Naive B cell (primary cell): ENCODE results near the gene TTLL8. TPM values are rescaled to one million over a fixed set of nuclear protein-coding genes. Genes with fewer than 3 reads are reported as not detected.

Experiments used
- ATAC-seq, 2 donors: fragments of 150-1000 bp; cut with Tn5 transposase; 2 replicates each; pipeline ENCODE4 v1.10.0; 2021; ENCODE audit warnings: low read depth in 2 of 2, mild to moderate bottlenecking in 2 of 2, moderate library complexity in 2 of 2
- DNase-seq: peaks from one replicate; pipeline ENCODE4 v3.0.0; 2022
- H3K27ac Mint-ChIP-seq, 6 donors: one replicate each; pipeline ENCODE4 v1.8.0; 2020 to 2022; ENCODE audit warnings: mild to moderate bottlenecking in 6 of 6, mixed read lengths in 6 of 6, moderate library complexity in 5 of 6, inconsistent platforms in 2 of 6
- H3K27me3 Mint-ChIP-seq, 3 donors: one replicate each; pipeline ENCODE4 v1.8.0; 2021 to 2022; ENCODE audit warnings: mixed read lengths in 3 of 3, mild to moderate bottlenecking in 1 of 3
- H3K36me3 Mint-ChIP-seq, 2 donors: one replicate each; pipeline ENCODE4 v1.8.0; 2020 to 2022; ENCODE audit warnings: mixed read lengths in 2 of 2, inconsistent platforms in 1 of 2, mild to moderate bottlenecking in 1 of 2
- H3K4me1 Mint-ChIP-seq, 3 donors: one replicate each; pipeline ENCODE4 v1.8.0; 2020 to 2022; ENCODE audit warnings: mixed read lengths in 3 of 3, inconsistent platforms in 1 of 3, mild to moderate bottlenecking in 1 of 3, moderate library complexity in 1 of 3
- H3K4me3 Mint-ChIP-seq, 8 donors: one replicate each; pipeline ENCODE4 v1.8.0; 2020 to 2022; ENCODE audit warnings: mild to moderate bottlenecking in 8 of 8, mixed read lengths in 8 of 8, moderate library complexity in 8 of 8, inconsistent platforms in 2 of 8
- H3K9me3 Mint-ChIP-seq, 7 donors: one replicate each; pipeline ENCODE4 v1.8.0; 2020 to 2022; ENCODE audit warnings: mixed read lengths in 7 of 7, mild to moderate bottlenecking in 5 of 7, inconsistent platforms in 2 of 7, moderate library complexity in 1 of 7
- polyA plus RNA-seq, 6 donors: library from polyadenylated mRNA; unstranded; fragments of 300-500 nt; fragmentation: Illumina TruSeq; gene quantifications; one replicate each; pipeline ENCODE4 v1.2.3, GENCODE V29; 2021; ENCODE audit warnings: low read depth in 6 of 6

TTLL8 gene
- polyA plus RNA-seq: not detected

DNA sequence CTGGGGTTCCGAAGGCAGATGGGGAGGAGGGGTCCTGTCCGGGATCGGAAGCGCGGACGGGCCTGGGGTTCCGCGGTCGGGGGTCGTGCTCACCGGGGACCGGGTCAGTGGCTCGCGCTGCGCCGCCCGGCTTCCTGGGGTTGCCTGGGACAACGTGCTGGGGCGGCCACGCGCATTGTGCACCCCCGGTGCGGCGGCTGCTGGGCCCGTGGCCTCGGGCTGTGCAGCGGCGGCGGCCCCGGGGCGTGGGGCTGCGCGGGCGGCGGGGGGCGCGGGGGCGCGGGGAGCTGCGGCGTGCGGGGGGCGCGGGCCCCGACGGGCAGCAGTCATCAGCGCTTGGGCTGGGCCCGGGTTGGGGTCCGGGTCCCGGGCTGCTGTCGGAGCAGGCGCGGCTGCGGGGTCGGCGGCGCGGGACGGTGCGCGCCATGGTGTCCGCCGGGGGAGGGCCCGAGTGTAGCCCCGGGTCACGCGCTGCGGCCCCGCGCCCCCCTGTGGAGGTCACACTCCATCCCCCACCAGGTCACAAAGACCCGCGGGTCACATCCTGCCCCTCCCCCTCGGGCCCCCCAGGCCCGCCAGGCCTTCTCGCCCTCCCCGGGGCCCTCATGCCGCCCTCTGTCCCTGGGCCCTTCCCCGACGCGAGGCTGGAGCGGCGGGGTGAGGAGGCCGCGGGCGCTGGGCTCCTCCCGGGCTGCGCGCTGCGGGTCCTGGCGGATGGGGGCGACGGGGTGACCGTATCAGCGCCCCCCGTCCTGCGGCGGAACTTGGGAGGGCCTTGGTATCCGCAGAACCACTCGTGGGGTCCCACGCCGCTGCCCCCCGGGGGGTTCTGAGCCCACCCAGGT lies at the start of gene TTLL8:
Gene TTLL8, minus strand, starts transcription at position 238 of the 845 bp plus-strand sequence.
- Mint-ChIP-seq H3K4me3 (peak within 1 kb of the TSS in 4 of 8 donors; percentile 5 to 72 (median 40)), H3K4me1 (peaks cover 3 to 12% (median 9%) of the 10 kb centered on the region in 3 donors), H3K9me3 (peaks cover 3 to 9% (median 6%) of the 10 kb centered on the region in 7 donors), H3K27ac (no peak within 1 kb of the TSS), H3K36me3 (no peaks in the 10 kb centered on the region), H3K27me3 (peaks cover 16 to 82% (median 53%) of the 10 kb centered on the region in 3 donors)
- ATAC-seq (peak; percentile 12 to 40), DNase-seq (no peak)

DNA sequence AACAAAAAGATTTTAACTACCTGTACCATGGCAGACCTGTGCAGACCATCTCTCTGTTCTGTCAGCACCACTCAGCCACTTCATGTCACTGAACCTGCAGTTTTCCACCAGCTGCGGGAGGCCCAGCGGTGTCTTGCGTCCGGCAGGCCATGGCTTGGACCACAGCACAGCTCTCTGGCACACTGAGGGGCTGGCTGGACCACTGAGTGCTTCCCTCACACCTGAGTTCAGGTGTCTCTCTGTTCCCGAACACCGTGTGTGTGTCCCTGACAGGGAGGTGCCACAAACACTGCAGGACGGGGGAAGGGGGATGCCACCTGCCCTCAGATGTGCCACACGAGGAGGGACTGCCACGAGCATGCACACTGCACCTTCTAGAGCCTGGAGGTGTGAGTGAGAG lies 49.4 kb upstream of the TTLL8 start:
- peaks cover 6 to 18% (median 6%) of the 10 kb centered on the region in 3 donors for H3K4me1 Mint-ChIP-seq
- no peak overlapping the region for H3K4me3 Mint-ChIP-seq
- DNase-seq (no peak), ATAC-seq (no peak)
- peaks cover under 1 to 16% (median 2%) of the 10 kb centered on the region in 3 donors for H3K27me3 Mint-ChIP-seq
- H3K27ac Mint-ChIP-seq: no peak overlapping the region
- H3K36me3 Mint-ChIP-seq: no peaks in the 10 kb centered on the region
- H3K9me3 Mint-ChIP-seq: no peaks in the 10 kb centered on the region

DNA sequence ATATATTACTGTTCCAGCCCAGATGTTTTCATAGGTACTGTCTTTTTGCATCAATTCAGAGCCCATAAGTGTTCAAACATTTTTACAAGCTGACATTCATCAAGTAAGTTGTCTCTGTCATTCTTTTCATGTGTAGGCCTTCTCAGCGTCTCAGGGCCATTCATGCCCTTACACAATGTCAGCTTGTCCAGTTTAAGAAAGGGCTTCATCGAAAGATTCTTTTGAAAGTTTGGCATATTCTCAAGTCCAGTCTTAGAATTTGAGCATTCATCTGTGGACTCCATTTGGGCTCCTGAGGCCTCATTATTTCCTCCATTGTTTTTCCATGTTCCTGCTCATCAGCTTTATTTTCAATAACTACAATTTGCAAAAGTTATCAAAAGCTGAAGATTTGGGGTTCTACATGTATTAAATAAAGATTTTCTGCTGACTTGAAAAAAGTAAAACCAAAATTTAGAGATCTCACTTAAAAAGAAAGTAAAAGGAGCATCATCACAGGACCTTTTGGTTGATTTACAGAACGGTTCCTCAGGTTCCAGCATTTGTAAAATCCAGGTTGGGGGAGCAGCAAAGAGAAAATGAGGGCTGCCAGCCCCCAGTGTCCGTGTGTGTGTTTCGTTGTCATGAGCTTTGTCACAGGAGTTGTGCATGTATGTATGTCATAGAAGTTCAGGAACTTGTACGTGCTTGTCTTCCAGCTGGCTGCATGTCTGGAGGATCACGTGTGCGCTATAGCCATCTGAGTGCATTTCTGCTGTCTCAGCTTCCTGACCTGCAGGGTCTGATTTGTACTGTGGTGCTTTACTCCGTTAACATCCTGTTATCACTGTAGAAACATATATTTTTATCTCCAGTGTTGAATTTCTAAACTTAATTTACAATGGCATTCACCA lies 47.4 kb upstream of the TTLL8 start:
- DNase-seq: peak; percentile 11
- H3K4me1 Mint-ChIP-seq: peaks cover 12 to 21% (median 12%) of the 10 kb centered on the region in 3 donors
- H3K4me3 Mint-ChIP-seq: peak overlapping the region in 7 of 8 donors; percentile 24 to 72 (median 55)
- no peaks in the 10 kb centered on the region for H3K36me3 Mint-ChIP-seq
- H3K9me3 Mint-ChIP-seq: no peaks in the 10 kb centered on the region
- H3K27me3 Mint-ChIP-seq: peaks cover 0 to 13% (median 0%) of the 10 kb centered on the region in 3 donors
- peak overlapping the region in 2 of 6 donors; percentile 34 to 78 for H3K27ac Mint-ChIP-seq
- peak; percentile 56 to 75 for ATAC-seq

DNA sequence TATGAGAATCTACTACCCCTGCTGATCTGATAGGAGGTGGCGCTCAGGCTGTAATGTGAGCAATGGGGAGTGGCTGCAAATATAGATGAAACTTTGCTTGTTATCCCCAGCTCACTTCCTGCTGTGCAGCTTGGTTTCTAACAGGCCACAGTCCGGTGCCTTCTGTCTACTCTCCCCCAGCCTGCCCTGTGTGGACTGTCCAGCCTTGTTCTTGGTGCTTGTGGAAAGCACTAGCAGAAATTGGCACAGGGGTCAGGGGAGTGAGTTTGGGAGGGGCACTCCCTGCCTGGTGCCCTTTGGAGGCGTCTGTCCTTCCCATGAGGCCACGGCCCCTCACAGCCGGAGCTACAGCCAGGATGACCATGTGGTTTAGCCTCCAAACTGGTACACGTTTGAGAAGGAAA lies 46.0 kb upstream of the TTLL8 start:
- H3K27me3 Mint-ChIP-seq: peaks cover 0 to 19% (median 0%) of the 10 kb centered on the region in 3 donors
- ATAC-seq (no peak), DNase-seq (no peak)
- peak overlapping the region in 1 of 6 donors; percentile 42 for H3K27ac Mint-ChIP-seq
- H3K4me1 Mint-ChIP-seq: peaks cover 12 to 21% (median 12%) of the 10 kb centered on the region in 3 donors
- no peaks in the 10 kb centered on the region for H3K36me3 Mint-ChIP-seq
- no peaks in the 10 kb centered on the region for H3K9me3 Mint-ChIP-seq
- H3K4me3 Mint-ChIP-seq: no peak overlapping the region

DNA sequence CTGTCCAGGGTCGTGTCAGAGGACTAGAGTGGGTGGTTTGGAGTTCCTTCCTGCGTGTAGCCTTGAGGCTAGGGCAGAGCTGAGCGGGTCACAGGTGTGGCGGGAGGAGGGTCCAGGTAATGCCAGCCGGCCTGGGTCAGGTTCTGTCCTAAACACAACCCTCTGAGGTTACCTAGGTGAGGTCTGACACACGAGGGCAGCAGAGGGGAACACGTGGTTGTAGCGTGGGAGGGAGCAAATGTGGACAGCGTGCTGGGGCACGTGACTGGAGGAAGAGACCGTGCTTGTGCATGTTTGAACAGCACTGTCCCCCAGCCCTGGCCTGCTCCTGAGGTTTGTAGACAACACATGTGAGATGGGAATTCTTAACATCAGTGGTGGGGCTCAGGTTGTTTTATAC lies 44.8 kb upstream of the TTLL8 start:
- ATAC-seq: peak; percentile 50 to 55
- DNase-seq: no peak

DNA sequence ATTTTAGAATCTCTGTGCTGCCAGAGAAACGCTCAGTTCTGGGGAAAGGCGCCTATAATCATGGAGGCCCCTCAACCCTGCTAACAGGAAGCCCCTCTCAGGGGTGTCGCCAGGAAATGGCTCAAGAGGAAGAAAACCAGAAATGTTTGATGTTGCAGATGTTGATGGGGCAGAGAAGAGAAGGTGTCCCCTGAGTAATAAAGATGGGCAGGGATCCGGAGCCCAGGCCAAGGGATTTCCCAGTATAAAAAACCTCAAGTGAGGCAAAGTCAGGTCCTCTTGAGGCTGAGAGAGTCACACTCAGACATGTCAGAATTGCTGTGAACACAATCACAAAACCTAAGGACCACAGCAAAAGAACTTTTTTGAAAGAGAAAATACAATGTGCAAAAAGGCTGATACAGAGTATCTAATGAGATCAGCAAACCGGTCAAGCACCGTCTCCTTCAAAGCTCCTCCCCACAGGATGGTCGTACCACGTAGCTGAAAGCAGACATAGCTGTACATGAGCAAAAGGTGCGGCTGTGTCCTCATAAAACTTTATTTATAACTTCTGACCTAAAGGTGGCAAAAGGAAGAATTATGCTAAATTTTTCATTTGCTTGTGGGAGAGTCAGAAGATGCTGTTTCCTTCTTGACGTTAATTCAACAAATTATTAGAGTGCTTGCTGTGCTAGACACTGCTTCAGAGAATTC lies 43.9 kb upstream of the TTLL8 start:
- Mint-ChIP-seq H3K9me3 (no peaks in the 10 kb centered on the region), H3K4me1 (peaks cover 12 to 21% (median 12%) of the 10 kb centered on the region in 3 donors), H3K27me3 (peaks cover 0 to 27% (median 9%) of the 10 kb centered on the region in 3 donors), H3K36me3 (no peaks in the 10 kb centered on the region), H3K4me3 (no peak overlapping the region), H3K27ac (peak overlapping the region in 2 of 6 donors; percentile 4 to 12)
- ATAC-seq (peak in 1 of 2 donors; percentile 37), DNase-seq (no peak)

More for the DNA sequence above, 44.8 kb upstream of the TTLL8 start:
- Mint-ChIP-seq H3K27me3 (peaks cover 0 to 23% (median 9%) of the 10 kb centered on the region in 3 donors), H3K27ac (peak overlapping the region in 1 of 6 donors; percentile 74), H3K9me3 (no peaks in the 10 kb centered on the region), H3K4me3 (no peak overlapping the region), H3K36me3 (no peaks in the 10 kb centered on the region), H3K4me1 (peaks cover 12 to 21% (median 12%) of the 10 kb centered on the region in 3 donors)

DNA sequence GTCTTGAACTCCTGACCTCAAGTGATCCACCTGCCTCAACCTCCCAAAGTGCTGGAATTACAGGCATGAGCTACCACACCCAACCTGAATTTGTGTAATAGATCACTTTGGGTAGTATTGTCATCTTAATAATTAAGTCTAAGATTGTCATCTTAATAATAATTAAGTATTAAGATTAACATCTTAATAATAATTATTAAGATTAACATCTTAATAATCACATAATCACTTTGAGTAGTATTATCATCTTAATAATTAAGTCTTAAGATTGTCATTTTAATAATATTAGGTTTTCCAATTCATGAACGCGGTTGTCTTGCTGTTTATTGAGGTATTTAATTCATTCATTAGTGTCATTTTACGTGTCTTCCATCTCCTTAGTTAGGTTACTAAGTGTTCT lies 40.0 kb upstream of the TTLL8 start:
- Mint-ChIP-seq H3K27ac (no peak overlapping the region), H3K36me3 (no peaks in the 10 kb centered on the region), H3K9me3 (no peaks in the 10 kb centered on the region), H3K4me1 (peaks cover 6 to 11% (median 7%) of the 10 kb centered on the region in 3 donors), H3K27me3 (peaks cover 0 to 28% (median 17%) of the 10 kb centered on the region in 3 donors), H3K4me3 (no peak overlapping the region)
- ATAC-seq (no peak), DNase-seq (no peak)

DNA sequence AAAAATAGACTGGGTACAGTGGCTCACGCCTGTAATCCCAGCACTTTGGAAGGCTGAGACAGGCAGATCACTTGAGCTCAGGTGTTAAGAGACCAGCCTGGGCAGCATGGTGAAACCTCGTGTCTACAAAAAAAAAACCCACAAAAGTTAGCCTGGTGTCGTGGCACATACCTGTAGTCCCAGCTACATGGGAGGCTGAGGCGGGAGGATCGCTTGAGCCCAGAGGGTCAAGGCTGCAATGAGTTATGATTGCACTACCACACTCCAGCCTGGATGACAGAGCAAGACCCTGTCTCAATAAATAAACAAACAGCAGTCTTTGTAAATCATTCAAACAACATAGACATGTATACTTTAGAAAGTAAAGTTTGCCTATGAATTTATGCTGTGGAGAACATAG lies 34.2 kb upstream of the TTLL8 start:
- H3K4me1 Mint-ChIP-seq: peaks cover 0 to 2% (median 0%) of the 10 kb centered on the region in 3 donors
- peaks cover 0 to 10% (median 7%) of the 10 kb centered on the region in 7 donors for H3K9me3 Mint-ChIP-seq
- H3K36me3 Mint-ChIP-seq: peaks cover 0 to 10% of the 10 kb centered on the region in 2 donors
- H3K27me3 Mint-ChIP-seq: peaks cover 0 to 14% (median 14%) of the 10 kb centered on the region in 3 donors
- DNase-seq (no peak), ATAC-seq (no peak)
- no peak overlapping the region for H3K27ac Mint-ChIP-seq
- H3K4me3 Mint-ChIP-seq: no peak overlapping the region

DNA sequence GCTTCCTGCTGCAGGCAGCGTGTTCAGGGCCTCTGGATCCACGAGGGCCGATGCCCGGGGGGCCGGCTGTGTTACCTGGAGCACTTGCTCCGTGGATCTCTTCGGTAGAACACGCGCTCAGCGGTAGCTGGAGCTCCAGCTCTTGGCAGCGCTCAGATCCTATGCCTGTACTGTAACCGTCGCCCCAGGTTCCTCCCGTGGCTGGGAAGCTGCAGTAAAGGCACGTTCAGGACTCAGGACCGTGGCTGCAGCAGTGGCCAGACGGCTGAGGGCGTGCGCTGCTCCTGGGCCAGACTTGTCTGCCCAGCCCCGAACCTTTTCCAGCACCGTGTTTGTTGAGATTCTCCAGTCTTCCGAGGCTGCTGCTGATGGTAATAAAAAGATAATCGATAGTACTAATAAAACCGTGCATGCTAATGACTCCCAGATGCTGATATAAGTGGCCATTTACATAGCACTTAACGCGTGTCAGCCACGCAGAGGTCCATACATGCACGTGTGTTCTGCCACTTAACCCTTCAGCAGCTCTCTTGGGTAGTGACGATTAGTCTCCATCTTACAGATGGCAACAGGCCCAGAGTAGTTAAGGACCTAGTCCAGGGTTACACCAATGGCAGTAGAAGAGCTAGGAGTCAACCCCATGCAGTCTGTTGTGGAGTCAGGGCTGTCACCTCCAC lies 33.1 kb upstream of the TTLL8 start:
- peak overlapping the region in 1 of 6 donors; percentile 87 for H3K27ac Mint-ChIP-seq
- H3K4me1 Mint-ChIP-seq: peaks cover 0 to 6% (median 5%) of the 10 kb centered on the region in 3 donors
- peaks cover 0 to 14% (median 10%) of the 10 kb centered on the region in 3 donors for H3K27me3 Mint-ChIP-seq
- H3K4me3 Mint-ChIP-seq: no peak overlapping the region
- peaks cover 0 to 16% of the 10 kb centered on the region in 2 donors for H3K36me3 Mint-ChIP-seq
- peaks cover 0 to 18% (median 15%) of the 10 kb centered on the region in 7 donors for H3K9me3 Mint-ChIP-seq
- no peak for DNase-seq
- no peak for ATAC-seq

DNA sequence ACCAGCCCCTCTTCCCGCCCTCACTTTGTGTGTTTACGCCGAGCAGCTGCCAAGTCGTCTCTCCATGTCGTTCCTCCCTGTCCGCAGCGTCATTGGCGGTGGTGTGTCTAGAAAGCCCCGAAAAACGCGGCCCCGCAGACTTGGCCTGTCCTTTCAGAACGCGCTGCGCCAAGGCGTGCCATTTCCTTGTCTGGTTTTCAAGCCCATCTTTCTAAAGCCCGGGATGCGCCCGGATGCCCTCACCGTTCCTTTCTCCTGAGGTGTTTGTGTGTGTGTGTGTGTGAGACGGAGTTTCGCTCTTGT lies 32.3 kb upstream of the TTLL8 start:
- peaks cover 2 to 15% (median 10%) of the 10 kb centered on the region in 3 donors for H3K27me3 Mint-ChIP-seq
- no peak overlapping the region for H3K4me3 Mint-ChIP-seq
- peak overlapping the region in 1 of 6 donors; percentile 48 for H3K27ac Mint-ChIP-seq
- H3K9me3 Mint-ChIP-seq: peaks cover 0 to 18% (median 15%) of the 10 kb centered on the region in 7 donors
- DNase-seq: no peak
- ATAC-seq: no peak
- peaks cover 4 to 6% (median 5%) of the 10 kb centered on the region in 3 donors for H3K4me1 Mint-ChIP-seq
- peaks cover 0 to 16% of the 10 kb centered on the region in 2 donors for H3K36me3 Mint-ChIP-seq

DNA sequence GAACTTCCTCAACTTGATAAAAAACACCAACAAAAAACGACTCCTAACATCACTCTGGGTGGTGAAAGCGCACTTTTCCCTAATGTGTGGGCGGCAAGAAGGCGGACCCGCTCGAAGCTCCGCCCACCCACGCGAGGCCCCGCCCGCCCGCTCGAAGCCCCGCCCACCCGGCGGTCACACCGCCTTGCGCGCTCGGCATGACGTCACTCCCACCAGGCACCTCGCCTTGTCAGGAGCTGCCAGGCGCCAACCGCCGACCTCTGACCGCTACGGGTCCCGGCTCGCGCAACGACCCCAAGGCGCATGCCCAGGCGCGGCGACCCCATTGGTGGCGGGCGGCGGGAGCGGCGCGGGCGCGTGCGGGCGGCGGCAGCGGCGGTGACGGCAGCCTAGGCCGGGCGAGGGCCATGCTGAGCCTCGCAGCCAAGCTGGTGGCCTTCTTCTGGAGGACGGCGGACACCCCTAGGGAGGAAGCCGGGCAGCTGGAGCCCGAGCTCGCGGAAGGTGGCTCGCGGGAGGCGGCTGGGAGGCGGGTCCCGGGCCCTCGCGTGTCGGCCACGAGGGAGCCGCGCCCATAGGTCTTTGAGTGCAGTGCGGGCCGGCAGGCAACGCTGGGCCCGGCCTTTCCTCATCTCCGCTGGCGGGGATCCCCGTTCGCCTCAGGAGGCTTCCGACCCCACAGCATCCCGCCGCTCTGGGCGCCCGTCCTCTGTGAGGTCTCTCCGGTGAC lies 31.7 kb upstream of the TTLL8 start, which contains the start of gene MOV10L1:
Gene MOV10L1, plus strand, starts transcription at position 325 of the 730 bp plus-strand sequence. Its CDS starts 83 bp downstream, at position 408.
- DNase-seq (no peak), ATAC-seq (no peak)
- Mint-ChIP-seq H3K27ac (peak within 1 kb of the TSS in 1 of 6 donors; percentile 48), H3K9me3 (peaks cover 0 to 18% (median 15%) of the 10 kb centered on the region in 7 donors), H3K27me3 (peaks cover 8 to 15% (median 10%) of the 10 kb centered on the region in 3 donors), H3K4me1 (peaks cover 5 to 9% (median 6%) of the 10 kb centered on the region in 3 donors), H3K4me3 (no peak within 1 kb of the TSS), H3K36me3 (peaks cover 0 to 16% of the 10 kb centered on the region in 2 donors)
